A549 (cell line): ENCODE measurements around the gene CSMD2.

ENCODE experiments used
- CBX8 ChIP-seq: fragments of 200-600 bp; sonication (generic); IDR thresholded peaks from 2 replicates; pipeline ENCODE4 v1.6.1; 2016
- CTCF ChIP-seq: fragments of >200 bp; sonication (Bioruptor Twin); formaldehyde crosslinking; IDR thresholded peaks from 3 replicates; pipeline ENCODE4 v1.5.1; 2016
- EP300 ChIP-seq, 2 experiments: fragments of >200 bp; sonication (Bioruptor Twin); formaldehyde crosslinking; IDR thresholded peaks; 2 replicates in 1 of 2; 3 replicates in 1 of 2; pipeline ENCODE4 v1.6.1; 2016 to 2017
- GATA3 ChIP-seq: IDR thresholded peaks from 2 replicates; pipeline ENCODE4 v1.6.1; 2012; ENCODE audit warnings: borderline replicate concordance
- JUNB ChIP-seq: fragments of >200 bp; sonication (Bioruptor Twin); formaldehyde crosslinking; IDR thresholded peaks from 2 replicates; pipeline ENCODE4 v1.6.1; 2016
- KDM1A ChIP-seq: fragments of 200-600 bp; sonication (generic); IDR thresholded peaks from 2 replicates; pipeline ENCODE4 v1.6.1; 2016; ENCODE audit warnings: low read depth, mild to moderate bottlenecking
- MAZ ChIP-seq: fragments of 150-350 bp; IDR thresholded peaks from 2 replicates; pipeline ENCODE4 v1.6.1; 2014; ENCODE audit warnings: antibody characterized with exemption, low read depth, low read length, borderline replicate concordance
- POLR2A ChIP-seq: IDR thresholded peaks from 2 replicates; pipeline ENCODE4 v1.6.1; 2012; ENCODE audit warnings: mild to moderate bottlenecking, low read length
- REST ChIP-seq: fragments of 200-600 bp; sonication (generic); IDR thresholded peaks from 2 replicates; pipeline ENCODE4 v1.6.1; 2016; ENCODE audit warnings: antibody characterized with exemption, mild to moderate bottlenecking, moderate library complexity
- RFX5 ChIP-seq: fragments of 450-650 bp; IDR thresholded peaks from 2 replicates; pipeline ENCODE4 v1.7.1; 2014; ENCODE audit warnings: antibody characterized with exemption, mild to moderate bottlenecking, moderate library complexity
- SMC3 ChIP-seq: fragments of >200 bp; sonication (Bioruptor Twin); formaldehyde crosslinking; IDR thresholded peaks from 3 replicates; pipeline ENCODE4 v1.6.1; 2018; ENCODE audit warnings: inconsistent platforms
- USF2 ChIP-seq: fragments of 450-650 bp; IDR thresholded peaks from 2 replicates; pipeline ENCODE4 v1.6.1; 2014; ENCODE audit warnings: antibody characterized with exemption
- TF ChIP-seq, protein P1 (sequence below): IDR thresholded peaks from 2 replicates; pipeline ENCODE4 v1.6.1; 2012; ENCODE audit warnings: low read depth, borderline replicate concordance
- TF ChIP-seq, protein P2 (sequence below): IDR thresholded peaks from 2 replicates; pipeline ENCODE4 v1.6.1; 2012

DNA sequence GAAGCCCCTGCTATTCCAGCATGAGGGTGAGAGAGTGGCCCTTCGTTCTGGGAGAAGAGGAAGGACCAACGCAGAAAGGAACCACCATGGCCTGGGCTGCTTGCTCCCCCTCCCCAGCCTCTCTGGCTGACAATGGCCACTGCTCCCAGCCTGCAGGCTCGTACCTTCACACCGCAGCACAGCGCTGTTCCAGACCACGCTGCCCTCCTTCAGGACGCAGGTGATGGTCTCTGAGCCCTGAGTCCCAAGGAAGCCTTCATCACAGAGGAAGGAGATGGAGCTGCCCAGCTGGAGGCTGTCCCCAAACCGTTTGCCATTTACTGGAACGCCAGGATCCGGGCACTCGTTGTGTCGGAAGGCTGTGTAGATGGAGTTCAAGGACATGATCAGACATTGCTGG lies 426.1 kb downstream of the CSMD2 start:
- TF ChIP-seq CTCF (no peak), JUNB (no peak), POLR2A (no peak), KDM1A (no peak), SMC3 (no peak), USF2 (no peak), EP300 (IDR thresholded peaks at IDR 0.05) (no peak), RFX5 (no peak), CBX8 (no peak), MAZ (no peak), REST (no peak), GATA3 (no peak)
- TF ChIP-seq, protein P1, sequence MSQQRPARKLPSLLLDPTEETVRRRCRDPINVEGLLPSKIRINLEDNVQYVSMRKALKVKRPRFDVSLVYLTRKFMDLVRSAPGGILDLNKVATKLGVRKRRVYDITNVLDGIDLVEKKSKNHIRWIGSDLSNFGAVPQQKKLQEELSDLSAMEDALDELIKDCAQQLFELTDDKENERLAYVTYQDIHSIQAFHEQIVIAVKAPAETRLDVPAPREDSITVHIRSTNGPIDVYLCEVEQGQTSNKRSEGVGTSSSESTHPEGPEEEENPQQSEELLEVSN: no peak
- TF ChIP-seq, protein P2, sequence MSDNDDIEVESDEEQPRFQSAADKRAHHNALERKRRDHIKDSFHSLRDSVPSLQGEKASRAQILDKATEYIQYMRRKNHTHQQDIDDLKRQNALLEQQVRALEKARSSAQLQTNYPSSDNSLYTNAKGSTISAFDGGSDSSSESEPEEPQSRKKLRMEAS: no peak
